ENCODE measurements around the gene KIF1A.

DNA sequence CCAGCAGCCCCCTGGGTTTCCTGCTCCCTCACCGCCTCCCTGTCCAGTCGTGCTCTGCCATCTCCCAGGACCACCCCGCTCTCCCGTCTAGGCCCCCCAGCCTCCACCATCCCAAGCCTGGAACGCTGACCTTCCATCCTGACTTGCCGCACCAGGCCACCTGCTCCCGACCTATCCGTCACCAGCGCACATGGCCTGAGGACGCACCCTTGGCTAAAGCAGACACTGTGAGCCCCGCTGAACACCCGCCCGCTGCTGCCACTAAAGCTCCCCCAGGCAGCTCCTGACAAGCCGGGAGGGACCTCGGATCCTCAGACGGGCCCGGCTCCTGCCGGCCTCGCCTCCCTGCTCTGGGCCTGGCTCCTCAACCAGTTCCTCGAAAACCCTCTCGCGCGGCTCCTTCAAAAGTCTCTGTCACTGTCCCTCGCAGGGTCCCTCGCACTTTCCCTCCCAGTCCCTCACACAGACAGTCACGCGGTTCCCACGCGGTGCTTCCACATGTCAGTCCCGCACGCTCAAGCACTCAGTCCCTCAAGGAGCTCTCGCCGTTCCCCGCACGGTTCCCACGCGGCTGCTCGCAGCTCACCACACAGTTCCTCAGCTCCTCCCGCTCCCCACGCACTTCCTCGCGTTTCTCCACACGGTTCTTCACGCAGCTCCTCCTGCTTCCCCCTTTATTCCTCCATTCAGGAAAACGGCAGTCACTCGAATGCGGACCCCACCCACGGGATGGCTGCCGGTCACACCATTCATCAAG is 42.4 kb downstream of the KIF1A start:
- no peak for TF ChIP-seq EZH2phosphoT487 (IDR thresholded peaks at IDR 0.05; ENCODE audit: borderline replicate concordance)
- TF ChIP-seq, protein P1, sequence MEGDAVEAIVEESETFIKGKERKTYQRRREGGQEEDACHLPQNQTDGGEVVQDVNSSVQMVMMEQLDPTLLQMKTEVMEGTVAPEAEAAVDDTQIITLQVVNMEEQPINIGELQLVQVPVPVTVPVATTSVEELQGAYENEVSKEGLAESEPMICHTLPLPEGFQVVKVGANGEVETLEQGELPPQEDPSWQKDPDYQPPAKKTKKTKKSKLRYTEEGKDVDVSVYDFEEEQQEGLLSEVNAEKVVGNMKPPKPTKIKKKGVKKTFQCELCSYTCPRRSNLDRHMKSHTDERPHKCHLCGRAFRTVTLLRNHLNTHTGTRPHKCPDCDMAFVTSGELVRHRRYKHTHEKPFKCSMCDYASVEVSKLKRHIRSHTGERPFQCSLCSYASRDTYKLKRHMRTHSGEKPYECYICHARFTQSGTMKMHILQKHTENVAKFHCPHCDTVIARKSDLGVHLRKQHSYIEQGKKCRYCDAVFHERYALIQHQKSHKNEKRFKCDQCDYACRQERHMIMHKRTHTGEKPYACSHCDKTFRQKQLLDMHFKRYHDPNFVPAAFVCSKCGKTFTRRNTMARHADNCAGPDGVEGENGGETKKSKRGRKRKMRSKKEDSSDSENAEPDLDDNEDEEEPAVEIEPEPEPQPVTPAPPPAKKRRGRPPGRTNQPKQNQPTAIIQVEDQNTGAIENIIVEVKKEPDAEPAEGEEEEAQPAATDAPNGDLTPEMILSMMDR (conservative IDR thresholded peaks at IDR 0.05; ENCODE audit: low read length): no peak
